HG03558 (cell line): Measurements from ENCODE around the gene SLC66A2.
"Not testable (repeated sequence)": the region's sequence is repeated elsewhere in the genome, so short reads cannot be mapped to it uniquely, and the experiment has no call there.

Experiments used
- ATAC-seq: cut with Tn5 transposase; IDR thresholded peaks from one replicate; pipeline ENCODE4 v1.9.1; 2021; ENCODE audit warnings: moderate number of reproducible peaks; ENCODE audit not compliant: unreplicated experiment; ENCODE audit errors: extremely low read depth

Gene SLC66A2

DNA sequence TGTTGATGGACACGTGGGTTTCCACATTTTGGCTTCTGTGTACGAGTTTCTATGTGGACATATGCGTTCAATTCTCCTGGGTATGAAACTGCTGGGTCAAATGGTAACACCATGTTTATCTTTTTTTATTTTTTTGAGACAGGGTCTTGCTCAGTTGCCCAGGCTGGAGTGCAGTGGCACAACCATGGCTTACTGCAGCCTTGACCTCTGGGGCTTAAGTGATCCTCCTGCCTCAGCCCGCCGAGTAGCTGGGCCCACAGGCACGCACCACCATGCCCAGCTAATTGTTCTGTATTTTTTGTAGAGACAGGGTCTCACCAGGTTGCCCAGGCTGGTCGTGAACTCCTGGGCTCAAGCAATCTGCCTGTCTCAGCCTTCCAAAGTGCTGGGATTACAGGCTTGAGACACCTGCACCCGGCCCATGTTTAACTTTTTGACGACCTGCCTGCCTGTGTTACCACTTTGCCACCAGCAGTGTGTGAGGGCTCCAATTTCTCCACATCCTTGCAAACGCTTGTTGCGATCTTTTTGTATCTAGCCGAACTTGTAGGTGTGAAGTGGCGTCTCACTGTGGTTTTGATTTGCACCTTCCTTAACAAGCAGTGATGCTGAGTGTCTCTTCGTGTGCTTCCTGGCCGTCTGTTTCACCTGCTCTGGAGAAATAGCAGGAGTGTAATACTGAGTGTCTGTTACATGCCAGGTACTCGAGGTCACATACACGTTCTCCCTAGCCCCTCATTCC, 19.9 kb upstream of the SLC66A2 start:
- ATAC-seq, result no peak

DNA sequence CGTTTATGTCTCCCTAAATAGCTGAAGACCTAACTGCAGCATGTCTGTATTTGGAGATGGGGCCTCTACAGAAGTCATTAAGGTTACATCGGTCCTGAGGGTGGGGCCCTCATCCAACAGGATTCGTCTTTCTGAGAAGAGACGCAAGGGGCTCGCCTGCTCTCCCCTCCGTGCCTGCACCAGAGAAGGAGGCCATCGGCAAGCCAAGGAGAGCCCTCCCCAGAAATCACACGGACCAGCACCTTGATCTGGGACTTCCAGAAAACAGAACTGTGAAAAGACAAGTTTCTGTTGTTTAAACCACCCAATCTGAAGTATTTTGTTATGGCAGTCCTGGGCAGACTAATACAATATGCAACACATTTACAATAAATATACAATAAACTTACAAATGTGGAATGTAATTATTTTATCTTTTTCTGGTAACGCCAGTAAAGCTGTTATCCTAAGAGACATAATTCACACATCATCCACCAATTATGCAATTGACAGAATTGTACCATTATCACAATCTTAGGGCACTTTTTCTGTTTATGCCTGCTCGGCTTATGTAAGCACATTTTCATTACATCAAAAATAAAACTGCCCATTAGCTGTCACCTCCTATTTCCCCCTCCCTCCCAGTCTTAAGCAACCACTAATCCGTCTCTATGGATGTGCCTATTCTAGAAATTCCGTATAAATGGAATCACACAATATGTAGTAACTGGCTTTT, 19.1 kb upstream of the SLC66A2 start:
- no peak for ATAC-seq

DNA sequence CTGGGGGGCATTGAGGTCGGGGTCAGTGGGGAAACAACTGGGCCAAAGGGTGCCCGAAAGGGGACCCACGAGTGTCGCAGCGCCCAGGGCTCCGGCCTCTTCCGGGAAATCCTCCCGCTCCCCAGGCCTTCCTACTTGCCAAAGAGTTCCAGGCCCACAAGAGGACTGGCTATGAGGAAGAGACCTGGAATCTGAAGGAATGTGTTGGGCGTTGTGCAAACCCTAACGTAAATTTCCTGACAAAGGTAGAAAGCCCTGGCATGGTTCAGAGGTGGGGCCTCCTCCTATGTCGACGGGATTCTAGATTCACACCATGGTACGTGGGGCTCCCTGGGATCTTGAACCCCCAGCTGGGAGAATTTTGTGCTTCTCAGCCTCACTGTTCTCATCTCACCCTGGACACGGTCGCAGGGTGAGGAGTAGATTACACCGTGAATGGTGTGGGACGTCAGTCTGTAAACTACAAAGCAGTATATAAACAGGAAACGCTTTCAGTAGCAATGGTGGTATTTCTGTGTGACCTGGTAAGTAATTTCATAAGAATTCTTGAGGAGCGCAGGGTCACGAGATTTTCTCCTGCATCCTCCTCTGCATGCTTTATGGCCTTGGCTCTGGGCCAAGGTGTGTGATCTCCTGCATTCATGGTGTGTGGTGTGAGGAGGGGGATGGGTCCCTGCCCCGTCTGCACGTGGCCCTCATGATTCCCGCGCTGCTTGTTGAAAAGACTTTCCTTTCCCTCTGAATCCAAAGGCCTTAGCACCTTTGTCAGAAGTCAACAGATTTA, 13.9 kb upstream of the SLC66A2 start:
- no peak for ATAC-seq

DNA sequence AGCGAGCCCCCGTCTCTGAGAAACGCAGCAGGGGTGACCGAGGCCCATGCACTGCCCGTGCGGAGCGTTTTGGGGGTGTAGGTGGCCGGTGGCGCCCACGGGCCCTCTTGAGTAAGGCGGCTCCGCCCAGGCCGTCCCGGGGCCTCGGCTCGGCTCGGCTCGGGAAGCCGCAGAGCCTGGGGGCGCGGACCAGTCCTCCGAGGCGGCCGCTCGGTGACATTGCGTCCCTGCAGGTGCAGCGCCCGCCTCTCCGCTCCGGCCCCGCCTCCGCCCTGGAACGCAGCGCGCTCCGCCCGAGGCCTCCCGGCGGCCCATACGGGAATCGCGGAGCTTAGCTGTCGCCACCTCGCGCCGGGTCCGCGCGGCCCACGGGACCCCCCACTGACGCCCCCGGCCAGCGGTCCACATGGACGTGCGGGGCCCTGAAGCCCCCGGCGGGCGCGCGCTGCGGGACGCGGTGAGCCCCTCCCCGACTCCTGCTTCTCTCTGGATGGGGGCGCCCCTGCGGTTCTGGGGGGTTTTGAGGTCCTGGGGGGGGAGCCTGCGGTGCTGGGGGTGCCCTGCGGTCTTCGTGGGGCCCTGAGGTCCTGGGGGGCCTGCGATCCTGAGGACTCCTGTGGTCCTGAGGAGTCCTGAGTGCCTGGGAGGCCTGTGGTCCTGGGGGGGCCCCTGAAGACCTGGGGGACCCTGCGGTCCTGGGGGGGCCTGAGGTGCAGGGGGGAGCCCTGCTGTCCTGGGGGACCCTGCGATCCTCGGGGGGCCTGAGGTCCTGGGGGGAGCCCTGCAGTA, 13.1 kb upstream of the SLC66A2 start, which contains the start of gene HSBP1L1:
TSS of gene HSBP1L1 (plus strand) at position 314 of the 789 bp plus-strand sequence. CDS start at position 407, 93 bp downstream.
- no peak for ATAC-seq

DNA sequence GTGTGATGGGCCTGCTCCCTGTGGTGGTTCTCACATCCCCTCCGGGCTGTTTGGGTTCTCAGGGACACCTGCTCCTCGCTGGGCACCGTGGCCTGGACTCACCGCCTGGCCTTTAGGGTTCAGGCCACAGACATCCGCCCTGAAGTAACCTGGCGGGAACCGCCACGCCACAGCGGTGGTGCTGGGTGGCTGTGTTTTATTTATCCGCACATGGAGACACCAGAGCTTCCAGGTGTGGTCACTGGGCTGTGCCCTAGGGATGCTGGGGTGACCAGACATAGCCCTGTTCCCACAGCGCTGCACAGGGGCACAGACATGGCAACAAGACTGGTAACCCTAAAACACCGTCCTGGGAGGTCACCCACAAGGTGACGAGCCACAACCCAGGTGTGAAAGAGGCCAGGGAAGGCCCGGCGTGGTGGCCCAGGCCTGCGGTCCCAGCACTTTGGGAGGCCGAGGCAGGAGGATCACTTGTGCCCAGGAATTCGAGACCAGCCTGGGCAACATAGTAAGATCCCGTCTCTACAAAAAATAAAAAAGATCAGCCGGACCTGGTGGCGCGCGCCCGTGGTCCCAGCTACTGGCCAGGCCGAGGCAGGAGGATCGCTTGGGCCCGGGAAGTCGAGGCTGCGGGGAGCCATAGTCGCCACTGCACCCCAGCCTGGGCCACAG, 12.3 kb upstream of the SLC66A2 start:
- no peak for ATAC-seq

DNA sequence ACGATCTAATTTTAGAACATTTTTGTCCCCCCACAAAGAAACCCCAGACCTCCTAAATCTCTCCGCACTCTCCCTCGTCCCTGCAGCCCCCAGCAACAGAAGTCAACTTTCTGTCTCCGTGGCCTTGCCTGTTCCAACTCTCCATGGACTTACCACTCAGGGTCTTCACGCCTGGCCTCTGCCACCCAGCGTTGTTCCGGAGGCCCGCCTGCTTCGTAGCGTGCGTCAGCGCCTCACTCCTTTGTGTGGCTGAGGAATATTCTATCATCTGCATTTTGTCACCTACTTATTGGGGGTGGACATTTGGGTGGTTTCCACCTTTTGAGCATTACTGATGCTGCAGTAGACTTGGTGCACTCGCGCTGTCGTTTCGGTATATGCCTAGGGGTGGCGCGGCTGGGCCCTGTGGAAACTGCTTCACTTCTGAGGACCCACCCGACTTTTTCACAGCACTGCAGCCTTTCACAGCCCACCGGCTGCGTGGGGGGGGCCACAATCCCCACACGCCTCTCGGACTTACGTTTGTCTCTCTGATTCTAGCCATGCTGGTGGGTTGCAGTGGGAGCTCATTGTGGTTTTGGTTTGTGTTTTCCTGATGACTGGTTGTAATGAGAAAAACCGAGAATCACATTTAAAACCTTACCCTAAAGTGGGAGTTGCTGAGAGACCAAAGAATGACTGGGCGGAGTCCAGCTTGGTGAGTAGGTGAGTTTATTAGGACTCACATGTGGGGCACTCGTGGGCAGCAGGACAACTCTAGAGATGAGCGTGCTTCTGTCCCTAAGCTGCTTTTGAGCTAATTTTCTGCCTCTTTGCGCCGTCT, 11.6 kb upstream of the SLC66A2 start:
- peak; percentile 39 for ATAC-seq

DNA sequence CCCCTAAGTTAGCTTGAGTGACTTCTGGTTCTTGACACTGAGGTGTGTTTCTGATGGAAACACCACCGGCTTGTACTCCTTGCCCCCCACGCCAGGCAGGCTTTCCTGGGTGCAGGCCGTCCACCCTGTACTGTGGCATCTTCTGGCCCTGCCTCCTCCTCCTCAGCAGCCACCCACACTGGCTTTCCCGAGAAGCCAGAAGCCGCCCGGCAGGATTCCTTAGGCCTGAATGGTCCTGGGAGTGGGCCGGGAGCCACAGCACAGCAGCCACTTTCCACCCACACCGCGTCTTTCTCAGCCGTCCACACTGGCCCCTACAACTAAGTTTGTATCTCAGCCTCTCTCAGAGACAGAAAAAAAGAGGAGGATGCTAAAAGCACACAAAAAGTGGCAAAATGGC, 10.9 kb upstream of the SLC66A2 start:
- no peak for ATAC-seq

DNA sequence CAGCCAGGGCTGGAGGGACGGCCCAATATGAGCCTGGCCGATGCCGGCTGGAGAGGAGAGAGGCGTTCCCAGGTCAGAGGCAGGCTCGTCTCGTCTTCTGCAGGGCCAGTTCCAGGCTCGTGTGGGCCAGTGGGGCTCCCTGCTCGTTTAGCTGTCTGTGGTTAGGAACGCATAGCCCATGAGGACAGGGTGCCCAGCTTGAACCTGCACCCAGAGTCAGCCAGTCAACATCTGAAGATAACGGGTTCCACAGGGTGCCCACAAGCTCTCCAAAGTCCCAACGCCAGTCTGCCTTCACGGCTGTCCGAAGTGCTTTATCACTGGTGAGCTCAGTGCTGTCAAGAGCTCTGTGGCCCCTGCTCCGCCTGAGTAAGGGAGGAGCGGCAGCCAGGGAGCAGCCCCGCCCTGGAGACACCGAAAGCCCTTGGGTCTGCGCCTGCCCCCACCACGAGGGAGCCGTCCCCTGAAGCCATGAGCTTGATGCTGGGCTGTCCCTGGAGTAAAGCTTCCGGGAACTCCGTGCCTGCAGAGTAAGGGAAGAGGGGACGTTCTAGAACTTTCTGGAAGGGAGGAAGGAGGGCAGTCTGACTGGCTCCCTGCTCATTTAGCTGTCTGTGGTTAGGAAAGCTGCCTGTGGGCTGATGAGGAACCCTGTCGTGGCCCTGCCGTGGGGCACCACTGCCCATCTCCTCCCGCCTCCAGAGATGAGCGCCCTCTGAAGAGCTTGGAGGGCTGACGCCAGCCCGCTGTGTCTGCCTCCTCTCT, 10.3 kb upstream of the SLC66A2 start:
- no peak for ATAC-seq

DNA sequence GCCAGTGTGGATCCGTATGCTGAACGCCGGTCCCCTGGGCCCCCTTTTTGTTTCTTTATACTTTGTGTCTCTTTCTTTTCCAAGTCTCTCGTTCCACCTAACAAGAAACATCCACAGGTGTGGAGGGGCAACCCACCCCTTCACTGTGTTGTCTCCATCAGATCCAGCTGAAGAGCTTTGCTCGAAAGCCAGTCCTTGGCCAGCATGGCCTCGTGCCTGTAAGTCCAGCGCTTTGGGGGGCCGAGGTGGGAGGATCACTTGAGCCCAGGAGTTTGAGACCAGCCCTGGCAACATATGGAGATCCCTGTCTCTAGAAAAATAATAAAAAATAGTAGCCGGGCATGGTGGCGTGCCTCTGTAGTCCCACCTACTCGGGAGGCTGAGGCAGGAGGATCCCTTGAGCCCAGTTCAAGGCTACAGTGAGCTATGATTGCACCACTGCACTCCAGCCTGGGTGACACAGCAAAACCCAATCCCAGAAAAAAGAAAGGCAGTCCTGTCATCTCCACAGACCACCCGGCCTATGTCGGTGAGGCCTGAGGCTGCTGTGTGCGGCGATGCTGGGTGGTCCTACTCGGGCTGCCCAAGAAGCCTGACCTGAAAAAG, 9.6 kb upstream of the SLC66A2 start:
- no peak for ATAC-seq

DNA sequence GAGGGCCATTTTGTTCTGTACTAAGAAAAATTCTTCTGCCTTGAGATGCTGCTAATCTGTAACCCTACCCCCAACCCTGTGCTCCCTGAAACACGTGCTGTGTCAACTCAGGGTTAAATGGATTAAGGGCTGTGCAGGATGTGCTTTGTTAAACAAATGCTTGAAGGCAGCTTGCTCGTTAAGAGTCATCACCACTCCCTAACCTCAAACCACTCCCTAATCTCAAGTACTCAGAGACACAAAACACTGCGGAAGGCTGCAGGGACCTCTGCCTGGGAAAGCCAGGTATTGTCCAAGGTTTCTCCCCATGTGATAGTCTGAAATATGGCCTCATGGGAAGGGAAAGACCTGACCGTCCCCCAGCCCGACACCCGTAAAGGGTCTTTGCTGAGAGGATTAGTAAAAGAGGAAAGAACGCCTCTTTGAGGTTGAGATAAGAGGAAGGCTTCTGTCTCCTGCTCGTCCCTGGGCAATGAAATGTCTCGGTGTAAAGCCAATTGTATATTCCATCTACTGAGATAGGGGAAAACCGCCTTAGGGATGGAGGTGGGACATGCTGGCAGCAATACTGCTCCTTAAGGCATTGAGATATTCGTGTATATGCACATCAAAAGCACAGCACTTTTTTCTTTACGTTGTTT, 8.8 kb upstream of the SLC66A2 start:
- ATAC-seq, result not testable (repeated sequence)

DNA sequence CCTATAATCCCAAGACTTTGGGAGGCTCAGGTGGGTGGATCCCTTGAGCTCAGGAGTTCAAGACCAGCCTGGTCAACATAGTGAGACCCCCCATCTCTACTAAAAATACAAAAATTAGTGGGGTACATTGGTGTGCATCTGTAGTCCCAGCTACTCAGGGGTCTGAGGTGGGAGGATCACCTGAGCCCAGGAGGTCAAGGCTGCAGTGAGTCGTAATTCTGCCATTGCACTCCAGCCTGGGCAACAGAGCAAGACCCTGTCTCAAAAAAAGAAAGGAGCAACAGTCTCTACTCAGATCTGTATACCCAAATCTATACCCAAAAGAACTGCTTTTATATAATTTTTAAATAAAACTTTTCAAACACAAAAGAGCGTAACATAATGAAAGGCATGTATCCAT, 7.5 kb upstream of the SLC66A2 start:
- ATAC-seq, result no peak

DNA sequence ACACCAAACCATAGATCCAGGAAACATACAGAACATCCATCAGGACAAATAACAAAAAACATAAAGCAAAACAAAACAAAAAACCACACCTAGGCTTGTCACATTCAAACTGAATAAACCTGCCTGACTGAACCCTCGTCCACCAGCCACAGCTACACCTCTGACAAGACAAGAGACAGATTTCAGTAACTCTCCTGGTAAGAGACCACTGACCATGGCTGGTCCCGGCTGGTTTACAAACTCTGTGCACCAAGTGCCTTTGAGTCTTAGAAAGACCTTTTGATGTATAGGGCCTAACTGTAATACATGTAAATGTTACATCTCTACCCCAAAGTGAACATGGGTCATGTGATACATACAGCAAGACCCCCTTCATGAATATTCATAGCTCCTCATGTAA, 4.8 kb upstream of the SLC66A2 start:
- no peak for ATAC-seq

DNA sequence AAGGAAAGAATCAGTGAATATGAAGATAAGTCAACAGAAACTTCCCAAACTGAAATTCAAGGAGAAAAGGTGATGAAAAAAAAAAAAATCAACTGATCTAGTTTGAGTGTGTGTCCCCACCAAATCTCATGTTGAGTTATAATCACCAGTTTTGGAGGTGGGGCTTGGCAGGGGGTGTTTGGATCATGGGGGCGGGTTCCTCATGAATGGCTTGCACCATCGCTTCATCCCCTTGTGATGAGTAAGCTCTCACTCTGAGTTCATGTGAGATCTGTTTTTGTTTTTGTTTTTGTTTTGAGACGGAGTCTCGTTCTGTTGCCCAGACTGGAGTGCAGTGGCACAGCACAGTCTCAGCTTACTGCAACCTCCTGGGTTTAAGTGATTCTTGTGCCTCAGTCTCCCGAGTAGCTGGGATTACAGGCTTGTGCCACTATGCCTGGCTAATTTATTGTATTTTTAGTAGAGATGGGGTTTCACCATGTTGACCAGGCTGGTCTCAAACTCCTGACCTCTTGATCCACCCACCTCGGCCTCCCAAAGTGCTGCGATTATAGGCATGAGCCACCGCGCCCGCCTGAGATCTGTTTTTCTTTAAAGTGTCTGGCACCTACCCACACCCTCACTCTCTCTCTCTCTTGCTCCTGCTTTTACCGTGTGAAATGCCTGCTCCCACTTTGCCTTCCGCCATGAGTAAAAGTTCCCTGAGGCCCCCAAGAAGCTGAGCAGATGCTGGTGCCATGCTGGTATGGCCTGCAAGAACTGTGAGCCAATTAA, 4.0 kb upstream of the SLC66A2 start:
- no peak for ATAC-seq

DNA sequence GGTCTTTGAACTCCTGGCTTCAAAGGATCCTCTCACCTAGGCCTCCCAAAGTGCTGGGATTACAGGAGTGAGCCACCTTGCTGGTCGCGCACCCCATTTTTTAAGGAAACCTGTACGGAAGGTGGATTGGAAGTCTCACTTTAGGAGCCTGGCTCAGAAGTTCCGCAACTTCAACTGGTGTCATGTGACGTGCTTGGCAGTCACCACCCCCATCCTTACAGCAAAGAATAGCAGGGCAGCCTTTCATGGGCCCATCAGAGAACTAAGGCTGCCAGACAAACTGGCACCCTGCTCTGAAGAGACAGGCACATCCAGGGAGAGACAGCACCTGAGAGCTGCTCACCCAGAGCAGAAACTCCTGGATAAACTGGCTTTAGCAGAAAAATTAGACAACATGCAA, 3.3 kb upstream of the SLC66A2 start:
- ATAC-seq, result no peak

DNA sequence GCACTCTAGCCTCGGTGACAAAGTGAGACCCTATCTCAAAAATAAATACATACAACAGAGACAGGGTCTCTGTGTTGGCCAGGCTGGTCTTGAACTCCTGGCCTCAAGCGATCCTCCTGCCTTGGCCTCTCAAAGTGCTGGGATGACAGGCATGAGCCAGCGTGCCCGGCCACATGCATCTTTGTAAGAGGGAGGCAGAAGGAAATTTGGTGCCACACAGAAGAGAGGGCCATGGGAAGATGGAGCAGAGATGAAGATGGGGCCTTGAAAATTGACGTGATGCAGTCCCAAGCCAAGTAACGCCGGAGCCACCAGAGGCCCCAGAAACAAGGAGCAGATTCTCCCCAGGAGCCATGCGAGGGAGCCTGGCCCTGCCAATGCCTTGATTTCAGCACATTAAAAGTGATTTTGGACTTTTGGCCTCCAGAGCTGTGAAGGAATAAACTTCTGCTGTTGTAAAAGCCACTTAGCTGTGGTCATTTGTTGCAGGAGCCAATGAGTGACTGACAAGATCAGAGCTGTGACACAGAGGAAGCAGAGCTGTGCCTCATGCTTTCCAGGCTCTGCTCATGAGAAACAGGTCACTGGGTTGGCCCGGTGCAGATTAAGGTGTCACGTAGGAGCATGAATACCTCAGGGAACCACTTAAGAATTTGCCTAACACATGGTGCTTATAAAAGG, 2.7 kb upstream of the SLC66A2 start:
- no peak for ATAC-seq

DNA sequence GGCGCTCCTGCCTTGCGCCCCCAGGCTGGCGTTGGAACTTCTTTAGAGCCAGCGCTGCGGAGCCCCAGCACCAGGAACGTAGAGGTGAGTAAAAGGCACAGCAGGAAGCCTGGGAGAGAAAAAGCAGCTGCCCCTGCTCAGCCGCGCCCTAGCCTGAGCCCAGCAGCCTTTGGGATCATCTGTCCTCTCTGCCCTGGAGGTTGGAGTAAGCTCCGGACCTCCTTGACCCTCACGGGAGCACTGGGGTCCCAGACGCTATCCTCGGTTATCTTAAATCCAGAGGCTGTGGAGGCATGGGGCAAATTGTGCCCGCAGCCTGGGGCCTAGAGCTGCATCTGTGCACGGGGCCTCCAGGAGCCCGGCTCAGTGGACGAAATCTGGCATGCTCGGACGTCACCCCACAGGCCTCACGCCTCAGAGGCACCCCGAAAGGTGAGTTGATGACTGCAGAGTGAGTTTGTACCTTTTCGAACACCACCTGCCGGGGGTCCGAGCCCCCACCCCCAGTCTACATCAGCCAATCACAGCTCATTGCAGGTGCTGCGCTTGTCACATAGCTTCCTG, 1.6 kb upstream of the SLC66A2 start:
- no peak for ATAC-seq
